ENCODE measurements around the gene SLC10A7.

DNA sequence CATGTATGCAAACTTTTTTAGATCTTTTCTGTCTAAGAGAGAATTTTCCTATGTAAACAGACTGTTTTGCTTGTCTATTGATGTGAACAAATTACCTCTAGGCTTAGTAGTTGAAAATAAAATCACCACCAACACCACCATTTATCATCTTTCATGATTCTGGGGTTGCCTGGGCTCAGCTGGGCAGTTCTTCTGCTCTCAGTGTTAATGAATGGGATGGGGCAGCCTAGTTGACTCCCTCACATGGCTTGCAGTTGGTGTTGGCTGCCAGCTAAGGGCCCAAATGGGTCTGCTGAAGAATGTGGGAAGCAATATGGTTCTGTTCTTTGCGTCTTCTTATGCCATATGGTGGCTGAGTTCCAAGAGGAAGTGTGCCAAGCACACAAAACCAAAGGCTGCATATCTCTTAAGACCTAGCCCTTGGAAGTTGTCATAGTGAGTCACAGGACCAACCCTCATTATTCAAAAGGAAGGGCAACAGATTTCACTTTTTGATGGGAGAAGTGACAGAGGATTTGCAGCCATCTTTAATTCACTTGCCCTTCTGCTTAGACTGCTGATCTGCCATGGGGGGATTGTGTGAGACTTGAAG lies 289.5 kb downstream of the SLC10A7 start:
- TF ChIP-seq CTCF (conservative IDR thresholded peaks at IDR 0.05; ENCODE audit: low read depth, low read length) (no peak), FOS (IDR thresholded peaks at IDR 0.05; ENCODE audit: low read depth, low read length) (no peak), CEBPB (IDR thresholded peaks at IDR 0.05; ENCODE audit: low read depth, low read length) (no peak), POLR2A (IDR thresholded peaks at IDR 0.05; ENCODE audit: low read depth, low read length) (no peak), MAZ (IDR thresholded peaks at IDR 0.05; ENCODE audit: borderline replicate concordance, low read depth, low read length) (no peak), NFE2L2 (IDR thresholded peaks at IDR 0.05; ENCODE audit: low read depth, low read length) (no peak), ELK1 (IDR thresholded peaks at IDR 0.05; ENCODE audit: borderline replicate concordance, low read depth, low read length) (no peak), MXI1 (IDR thresholded peaks at IDR 0.05; ENCODE audit: borderline replicate concordance, low read depth, low read length) (no peak), MAFK (IDR thresholded peaks at IDR 0.05; ENCODE audit: low read depth, low read length) (no peak), RAD21 (IDR thresholded peaks at IDR 0.05; ENCODE audit: low read length) (no peak), CHD1 (IDR thresholded peaks at IDR 0.05; ENCODE audit: low read depth, low read length) (no peak), BHLHE40 (IDR thresholded peaks at IDR 0.05; ENCODE audit: low read depth, low read length) (no peak)
- TF ChIP-seq, protein P1, sequence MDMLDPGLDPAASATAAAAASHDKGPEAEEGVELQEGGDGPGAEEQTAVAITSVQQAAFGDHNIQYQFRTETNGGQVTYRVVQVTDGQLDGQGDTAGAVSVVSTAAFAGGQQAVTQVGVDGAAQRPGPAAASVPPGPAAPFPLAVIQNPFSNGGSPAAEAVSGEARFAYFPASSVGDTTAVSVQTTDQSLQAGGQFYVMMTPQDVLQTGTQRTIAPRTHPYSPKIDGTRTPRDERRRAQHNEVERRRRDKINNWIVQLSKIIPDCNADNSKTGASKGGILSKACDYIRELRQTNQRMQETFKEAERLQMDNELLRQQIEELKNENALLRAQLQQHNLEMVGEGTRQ (IDR thresholded peaks at IDR 0.05; ENCODE audit: low read depth, low read length), result no peak
